Measurements from ENCODE around the gene GBX2. TPM values are rescaled to one million over a fixed set of nuclear protein-coding genes. Genes with fewer than 3 reads are reported as not detected.

GBX2 gene
- 5.9 TPM for total RNA-seq (2021; ENCODE audit: unreplicated experiment)
- polyA plus RNA-seq (2012) = 1.4 and 2.1 TPM in 2 replicates
- Bru-seq, nascent RNA = percentile 41 among the genes with signal in this experiment
- BruChase-seq, experiment 1, labeled RNA remaining after a 6-hour chase = percentile 35 among the genes with signal in this experiment
- BruChase-seq, experiment 2, labeled RNA remaining after a 2-hour chase = percentile 37 among the genes with signal in this experiment
- long read RNA-seq, transcript GBX2-201 (2 exons, 2,123 nt) = major isoform, 5 of 8 reads
- long read RNA-seq, partial matches to known transcripts = 0 of 8 reads
- long read RNA-seq, other reads (novel, unspliced or antisense) = 2 of 8 reads

DNA sequence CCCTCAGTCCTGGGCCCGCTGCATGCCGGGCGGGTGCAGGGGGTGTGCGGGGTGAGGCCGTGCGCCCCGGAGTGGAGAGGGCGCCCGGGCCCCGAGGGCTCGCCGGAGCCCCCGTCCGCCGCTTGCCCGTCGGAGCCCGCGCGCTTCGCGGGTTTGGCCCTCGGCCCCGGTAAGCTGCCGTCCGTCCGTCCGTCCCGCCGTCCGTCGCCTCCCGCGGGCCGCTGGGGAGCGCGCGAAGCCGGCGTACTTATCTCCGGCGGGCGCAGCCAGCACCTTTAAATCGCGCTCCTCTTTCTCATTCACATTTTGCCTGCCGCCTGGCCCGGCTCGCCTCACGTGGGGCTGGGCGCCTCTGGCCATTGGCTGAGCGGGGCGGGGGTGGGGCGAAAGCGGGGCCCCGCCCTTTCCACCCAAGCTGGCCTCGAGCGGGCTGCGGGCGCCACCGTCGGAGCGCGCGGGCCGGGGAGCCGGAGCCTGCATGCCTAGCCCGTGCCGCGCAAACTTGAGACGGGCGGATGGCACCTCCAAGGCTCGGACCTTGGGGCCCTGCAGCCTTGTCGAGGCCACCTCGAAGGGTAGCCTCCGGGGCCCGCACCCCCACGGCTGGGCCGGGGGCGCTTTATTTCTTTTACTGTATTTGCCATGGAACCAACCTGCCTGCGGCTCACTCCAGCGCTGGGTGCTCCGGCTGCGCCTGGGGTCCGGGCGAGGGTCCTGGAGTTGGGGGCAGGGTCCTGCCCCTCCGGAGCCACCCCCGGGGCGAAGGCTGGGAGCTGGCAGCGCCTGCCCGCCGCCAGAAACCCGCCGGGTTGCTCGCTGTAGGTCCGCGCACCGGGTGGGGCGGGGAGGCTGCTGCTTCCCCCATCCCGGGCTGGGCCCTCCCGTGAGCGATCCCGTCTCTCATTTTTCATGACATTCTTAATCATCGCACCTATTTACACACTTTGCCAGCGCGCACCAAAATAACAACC lies at the start of gene GBX2:
GBX2 (minus strand) TSS at position 277 of the 971 bp plus-strand sequence. CDS start 415 bp downstream, outside the sequence.
- RAD21 ChIA-PET (ENCODE audit: low non-redundant PET in 1 of 2, low total read pairs in 2 of 2, uncharacterized antibody in 2 of 2, unreplicated experiment in 2 of 2) = no interaction called here
- no TSS peak for BruUV-seq (replicated peaks)
- Histone ChIP-seq H3K4me1 (ENCODE audit: control insufficient read depth in 1 of 2, insufficient read depth in 2 of 2, low read length in 2 of 2) (peaks cover 0 to 26% of the 10 kb centered on the region in 2 experiments; a peak in 1 of 4 replicates), H3K4me3 (replicated peaks in 1 of 2; ENCODE audit: low read depth in 1 of 2, low read length in 2 of 2) (peak within 1 kb of the TSS; percentile 61 to 93), H3K9me3 (ENCODE audit: control insufficient read depth in 1 of 2, insufficient read depth in 1 of 2, low read depth in 1 of 2, low read length in 2 of 2) (no peaks in the 10 kb centered on the region), H4K20me1 (ENCODE audit: insufficient read depth) (no peaks in the 10 kb centered on the region; the same call in 1 of the 2 replicates), H3K79me2 (ENCODE audit: insufficient read depth, low read length) (peaks cover 43% of the 10 kb centered on the region), H3K36me3 (ENCODE audit: control insufficient read depth in 1 of 2, insufficient read depth in 2 of 2, low read length in 2 of 2) (peaks cover 0 to 21% of the 10 kb centered on the region in 2 experiments; a peak in 1 of 4 replicates), H2AFZ (ENCODE audit: low read depth, low read length, poor library complexity, severe bottlenecking) (no peak within 1 kb of the TSS), H3K9ac (ENCODE audit: low read length) (peak within 1 kb of the TSS; percentile 95), H3K9me2 (ENCODE audit: insufficient read depth) (no peaks in the 10 kb centered on the region), H3K27ac (ENCODE audit: low read depth, low read length) (peak within 1 kb of the TSS; percentile 87), H3K27me3 (ENCODE audit: insufficient read depth, low read length) (no peaks in the 10 kb centered on the region), H3K4me2 (ENCODE audit: low read length) (peak within 1 kb of the TSS; percentile 95)
- TF ChIP-seq CEBPB (IDR thresholded peaks at IDR 0.05; ENCODE audit: low read depth) = no peak
- TF ChIP-seq ZFX (IDR thresholded peaks at IDR 0.05) = peak; percentile 54; the same call in 1 of the 2 replicates
- no peak for TF ChIP-seq CBX3 (IDR thresholded peaks at IDR 0.05; ENCODE audit: low read depth)
- peak; percentile 46; the same call in 1 of the 2 replicates for TF ChIP-seq SP1 (IDR thresholded peaks at IDR 0.05; ENCODE audit: low read depth)
- TF ChIP-seq SIN3A (IDR thresholded peaks at IDR 0.05; ENCODE audit: low read depth) = peak; percentile 70
- peak; percentile 74 for TF ChIP-seq POLR2AphosphoS5 (IDR thresholded peaks at IDR 0.05; ENCODE audit: low read depth, low read length)
- no peak for TF ChIP-seq FOSL1 (IDR thresholded peaks at IDR 0.05; ENCODE audit: low read depth)
- TF ChIP-seq EZH2phosphoT487 (IDR thresholded peaks at IDR 0.05; ENCODE audit: borderline replicate concordance) = no peak
- TF ChIP-seq, protein P1, sequence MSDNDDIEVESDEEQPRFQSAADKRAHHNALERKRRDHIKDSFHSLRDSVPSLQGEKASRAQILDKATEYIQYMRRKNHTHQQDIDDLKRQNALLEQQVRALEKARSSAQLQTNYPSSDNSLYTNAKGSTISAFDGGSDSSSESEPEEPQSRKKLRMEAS (IDR thresholded peaks at IDR 0.05) = peak; percentile 89; the same call in 1 of the 2 replicates
- peak; percentile 56 for TF ChIP-seq POLR2A (IDR thresholded peaks at IDR 0.05; ENCODE audit: borderline replicate concordance, extremely low read depth, insufficient read depth, insufficient read length)
- peak; percentile 60; the same call in 1 of the 2 replicates for TF ChIP-seq EGR1 (IDR thresholded peaks at IDR 0.05; ENCODE audit: low read depth)
- no peak for TF ChIP-seq SRF (IDR thresholded peaks at IDR 0.05; ENCODE audit: low read depth)
- ATAC-seq (peak; percentile 78), DNase-seq (ENCODE audit: low read depth, low spot score) (peak; percentile 80)
- POLR2A ChIA-PET = interaction anchor here (0.6 kb wide), 1 partner anchor 222 kb away, joined by 3 read pairs; no protein-coding TSS in a partner anchor
- intact Hi-C loops (cut with micrococcal nuclease) = no loop called here
- CTCF ChIA-PET = interaction anchor here (1.3 to 1.9 kb wide), 3 partner anchors 9 to 25 kb away, joined by 7 to 16 read pairs (median 10); no protein-coding TSS in a partner anchor
